GM23338 (cell line): ENCODE measurements around the gene FAR1. TPM values are rescaled to one million over a fixed set of nuclear protein-coding genes. Genes with fewer than 3 reads are reported as not detected.

Experiments used
- ATAC-seq: fragments of 200-7000 bp; cut with Tn5 transposase; 3 replicates; pipeline ENCODE4 v1.9.1; 2020
- DNase-seq: peaks from one replicate; pipeline ENCODE4 v3.0.0-alpha.2; 2015; ENCODE audit warnings: low spot score
- H2AFZ ChIP-seq: fragments of 200-600 bp; sonication (generic); 2 replicates; pipeline ENCODE4 v1.8.0; 2016; ENCODE audit warnings: antibody characterized with exemption, mild to moderate bottlenecking, moderate library complexity
- H3F3A ChIP-seq: fragments of 200-600 bp; sonication (generic); replicated peaks from 2 replicates; pipeline ENCODE4 v1.8.0; 2017; ENCODE audit warnings: antibody characterized with exemption, mixed run types, low read depth
- H3K27ac ChIP-seq: fragments of 200-600 bp; sonication (generic); 2 replicates; pipeline ENCODE4 v1.6.1; 2016; ENCODE audit warnings: low read depth
- H3K27me3 ChIP-seq: fragments of 200-600 bp; sonication (generic); 2 replicates; pipeline ENCODE4 v1.8.0; 2016; ENCODE audit warnings: mild to moderate bottlenecking, mixed run types, moderate library complexity; ENCODE audit not compliant: insufficient read depth
- H3K36me3 ChIP-seq: fragments of 200-600 bp; sonication (generic); 2 replicates; pipeline ENCODE4 v1.8.0; 2016; ENCODE audit warnings: mild to moderate bottlenecking; ENCODE audit not compliant: insufficient read depth
- H3K4me1 ChIP-seq: fragments of 200-600 bp; sonication (generic); 2 replicates; pipeline ENCODE4 v1.8.0; 2016; ENCODE audit warnings: mild to moderate bottlenecking, moderate library complexity; ENCODE audit not compliant: insufficient read depth
- H3K4me2 ChIP-seq: fragments of 200-600 bp; sonication (generic); 2 replicates; pipeline ENCODE4 v1.7.1; 2017; ENCODE audit warnings: mixed run types
- H3K4me3 ChIP-seq: fragments of 200-600 bp; sonication (generic); 2 replicates; pipeline ENCODE4 v1.6.1; 2016; ENCODE audit warnings: mixed run types
- H3K79me2 ChIP-seq: fragments of 200-600 bp; sonication (generic); replicated peaks from 2 replicates; pipeline ENCODE4 v1.8.0; 2017; ENCODE audit warnings: mild to moderate bottlenecking; ENCODE audit not compliant: insufficient read depth
- H3K9me2 ChIP-seq: fragments of 200-600 bp; sonication (generic); 2 replicates; pipeline ENCODE4 v1.8.0; 2017; ENCODE audit not compliant: insufficient read depth
- H4K20me1 ChIP-seq: fragments of 200-600 bp; sonication (generic); replicated peaks from 2 replicates; pipeline ENCODE4 v1.8.0; 2017; ENCODE audit warnings: mild to moderate bottlenecking; ENCODE audit not compliant: insufficient read depth
- H3K27ac Mint-ChIP-seq: 2 replicates; pipeline ENCODE4 v1.8.0; 2020; ENCODE audit warnings: inconsistent platforms, mild to moderate bottlenecking, moderate library complexity, mixed read lengths
- H3K27me3 Mint-ChIP-seq: 3 replicates; pipeline ENCODE4 v1.8.0; 2022; ENCODE audit warnings: low read depth, mild to moderate bottlenecking, moderate library complexity, mixed read lengths, inconsistent platforms; ENCODE audit not compliant: insufficient read depth, poor library complexity
- H3K36me3 Mint-ChIP-seq: 3 replicates; pipeline ENCODE4 v1.8.0; 2021; ENCODE audit warnings: low read depth, mild to moderate bottlenecking, inconsistent platforms, moderate library complexity, mixed read lengths
- H3K4me1 Mint-ChIP-seq: 3 replicates; pipeline ENCODE4 v1.8.0; 2020; ENCODE audit warnings: mild to moderate bottlenecking, inconsistent platforms, mixed read lengths
- H3K4me3 Mint-ChIP-seq: 3 replicates; pipeline ENCODE4 v1.8.0; 2021; ENCODE audit warnings: moderate library complexity, mild to moderate bottlenecking, inconsistent platforms, mixed read lengths
- H3K9me3 Mint-ChIP-seq: 3 replicates; pipeline ENCODE4 v1.8.0; 2020; ENCODE audit warnings: moderate library complexity, mild to moderate bottlenecking, inconsistent platforms, mixed read lengths
- CTCF ChIP-seq, 2 experiments: fragments of 200-600 bp in 1 of 2; sonication (generic) in 1 of 2; conservative IDR thresholded peaks; 2 replicates each; pipeline versions ENCODE4 v1.5.1 to v1.6.1; 2016 to 2017; ENCODE audit warnings: antibody characterized with exemption in 2 of 2, low read depth in 2 of 2, mild to moderate bottlenecking in 2 of 2, moderate library complexity in 1 of 2
- ETS1 ChIP-seq: IDR thresholded peaks from 2 replicates; pipeline ENCODE4 v1.6.1; 2016; ENCODE audit warnings: antibody characterized with exemption
- EZH2phosphoT487 ChIP-seq: fragments of 200-600 bp; sonication (generic); IDR thresholded peaks from one replicate; pipeline ENCODE4 v1.8.1; 2018; ENCODE audit warnings: antibody characterized with exemption; ENCODE audit not compliant: unreplicated experiment
- NANOG ChIP-seq: IDR thresholded peaks from 2 replicates; pipeline ENCODE4 v1.6.1; 2016; ENCODE audit warnings: antibody characterized with exemption, borderline replicate concordance
- STAT1 ChIP-seq: IDR thresholded peaks from one replicate; pipeline ENCODE4 v1.6.1; 2016; ENCODE audit warnings: antibody characterized with exemption; ENCODE audit not compliant: unreplicated experiment
- ZNF114 ChIP-seq: fragments of 250-450 bp; sonication (Bioruptor Pico); IDR thresholded peaks from 2 replicates; pipeline ENCODE4 v1.5.0; 2020; ENCODE audit warnings: mild to moderate bottlenecking, moderate library complexity
- ZNF462 ChIP-seq: fragments of 250-450 bp; sonication (Bioruptor Pico); IDR thresholded peaks from 2 replicates; pipeline ENCODE4 v1.5.0; 2020; ENCODE audit warnings: mild to moderate bottlenecking, moderate library complexity
- polyA plus RNA-seq: library from polyadenylated mRNA; unstranded; fragments of >200 nt; fragmentation: Nextera tagmentation; extraction: Ambion mirVana; gene quantifications from 2 replicates; pipeline ENCODE4 v1.2.1, GENCODE V29; 2016
- total RNA-seq: library from RNA; depleted of rRNA; stranded (reverse); fragments of >200 nt; shearing (Covaris generic); gene quantifications from 2 replicates; pipeline ENCODE4 v1.2.3, GENCODE V29; 2014

The FAR1 gene
- total and polyA plus RNA-seq, 2 experiments from 2014 or later: 27.3 to 79.5 TPM

- Mint-ChIP-seq H3K27me3 (no peaks in the 10 kb centered on the region), H3K9me3 (no peaks in the 10 kb centered on the region), H3K4me3 (no peak overlapping the region), H3K4me1 (peaks cover 3% of the 10 kb centered on the region; the same call in 1 of the 3 replicates), H3K36me3 (peaks cover 40% of the 10 kb centered on the region), H3K27ac (no peak overlapping the region)
- DNase-seq: no peak
- Histone ChIP-seq H3K4me3 (no peak overlapping the region), H3K79me2 (peaks cover 36% of the 10 kb centered on the region), H3K36me3 (peaks cover 8% of the 10 kb centered on the region; the same call in 1 of the 2 replicates), H3K27ac (no peak overlapping the region), H3K9me2 (no peaks in the 10 kb centered on the region), H3K4me1 (no peaks in the 10 kb centered on the region), H3K4me2 (no peak overlapping the region), H3F3A (no peaks in the 10 kb centered on the region), H3K27me3 (no peaks in the 10 kb centered on the region), H2AFZ (no peak overlapping the region), H4K20me1 (peaks cover 11% of the 10 kb centered on the region)
- TF ChIP-seq ETS1 (no peak), ZNF114 (no peak), CTCF (conservative IDR thresholded peaks at IDR 0.05; ENCODE audit: low read depth in 2 of 2) (no peak), ZNF462 (no peak), NANOG (no peak), STAT1 (no peak), EZH2phosphoT487 (no peak)
- no peak for ATAC-seq
Observed at GRCh38 chr11:13698132-13698531, 29.7 kb downstream of the FAR1 start.
